ENCODE results near the gene SPIB. TPM values are rescaled to one million over a fixed set of nuclear protein-coding genes. Genes with fewer than 3 reads are reported as not detected.

Gene SPIB
- total and polyA plus RNA-seq, 2 experiments from 2014 or later, result 12.6 to 17.5 TPM

DNA sequence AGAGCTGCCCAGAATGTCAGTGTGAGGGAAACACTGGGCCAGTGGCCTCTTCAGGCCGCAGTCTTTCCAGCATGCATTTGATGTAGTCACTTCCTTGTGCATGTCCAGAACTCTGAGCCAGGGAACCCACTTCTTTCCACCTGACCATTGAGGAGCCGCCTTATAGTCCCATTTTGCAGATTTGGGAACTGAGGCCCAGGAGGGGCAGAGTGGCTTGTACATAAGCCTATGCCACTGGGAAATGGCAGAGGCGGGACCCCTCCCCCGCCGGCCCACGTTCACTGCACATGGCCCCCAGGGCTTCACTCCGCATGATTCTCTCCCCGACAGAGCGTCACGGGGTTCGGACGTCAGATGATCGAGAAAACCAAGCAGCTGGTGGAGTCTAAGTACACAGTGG, 5.6 kb upstream of the SPIB start:
- Mint-ChIP-seq H3K27ac (no peak overlapping the region), H3K4me3 (no peak overlapping the region), H3K27me3 (ENCODE audit: insufficient read depth, low read depth, poor library complexity) (peaks cover 8% of the 10 kb centered on the region), H3K9me3 (no peaks in the 10 kb centered on the region; the same call in 2 of the 3 replicates), H3K36me3 (ENCODE audit: low read depth) (peaks cover 49% of the 10 kb centered on the region), H3K4me1 (peaks cover 6% of the 10 kb centered on the region; the same call in 2 of the 3 replicates)
- ATAC-seq, result no peak
- Histone ChIP-seq H3K36me3 (ENCODE audit: insufficient read depth) (no peaks in the 10 kb centered on the region; the same call in 1 of the 2 replicates), H2AFZ (no peak overlapping the region), H3K4me2 (no peak overlapping the region), H3K4me1 (ENCODE audit: insufficient read depth) (peaks cover 7% of the 10 kb centered on the region; the same call in 1 of the 2 replicates), H3K27ac (ENCODE audit: low read depth) (no peak overlapping the region), H4K20me1 (replicated peaks; ENCODE audit: insufficient read depth) (no peaks in the 10 kb centered on the region; the same call in 1 of the 2 replicates), H3K9me2 (ENCODE audit: insufficient read depth) (no peaks in the 10 kb centered on the region), H3K79me2 (replicated peaks; ENCODE audit: insufficient read depth) (no peaks in the 10 kb centered on the region), H3F3A (replicated peaks; ENCODE audit: low read depth) (peaks cover 4% of the 10 kb centered on the region), H3K4me3 (no peak overlapping the region), H3K27me3 (ENCODE audit: insufficient read depth) (no peaks in the 10 kb centered on the region)
- TF ChIP-seq STAT1 (IDR thresholded peaks at IDR 0.05; ENCODE audit: unreplicated experiment), result no peak
- TF ChIP-seq EZH2 (IDR thresholded peaks at IDR 0.05; ENCODE audit: low read depth, unreplicated experiment), result no peak
- TF ChIP-seq ZNF114 (CRISPR knock-in tag; IDR thresholded peaks at IDR 0.05), result no peak
- TF ChIP-seq NANOG (IDR thresholded peaks at IDR 0.05; ENCODE audit: borderline replicate concordance), result no peak
- TF ChIP-seq ETS1 (IDR thresholded peaks at IDR 0.05), result no peak
- no peak for TF ChIP-seq ZNF462 (CRISPR knock-in tag; IDR thresholded peaks at IDR 0.05)
- no peak for TF ChIP-seq CREB1 (CRISPR knock-in tag; IDR thresholded peaks at IDR 0.05; ENCODE audit: low read depth)
- TF ChIP-seq ZNF331 (CRISPR knock-in tag; IDR thresholded peaks at IDR 0.05; ENCODE audit: low read depth), result no peak
- TF ChIP-seq JUNB (IDR thresholded peaks at IDR 0.05; ENCODE audit: unreplicated experiment), result no peak
- TF ChIP-seq, protein P1, sequence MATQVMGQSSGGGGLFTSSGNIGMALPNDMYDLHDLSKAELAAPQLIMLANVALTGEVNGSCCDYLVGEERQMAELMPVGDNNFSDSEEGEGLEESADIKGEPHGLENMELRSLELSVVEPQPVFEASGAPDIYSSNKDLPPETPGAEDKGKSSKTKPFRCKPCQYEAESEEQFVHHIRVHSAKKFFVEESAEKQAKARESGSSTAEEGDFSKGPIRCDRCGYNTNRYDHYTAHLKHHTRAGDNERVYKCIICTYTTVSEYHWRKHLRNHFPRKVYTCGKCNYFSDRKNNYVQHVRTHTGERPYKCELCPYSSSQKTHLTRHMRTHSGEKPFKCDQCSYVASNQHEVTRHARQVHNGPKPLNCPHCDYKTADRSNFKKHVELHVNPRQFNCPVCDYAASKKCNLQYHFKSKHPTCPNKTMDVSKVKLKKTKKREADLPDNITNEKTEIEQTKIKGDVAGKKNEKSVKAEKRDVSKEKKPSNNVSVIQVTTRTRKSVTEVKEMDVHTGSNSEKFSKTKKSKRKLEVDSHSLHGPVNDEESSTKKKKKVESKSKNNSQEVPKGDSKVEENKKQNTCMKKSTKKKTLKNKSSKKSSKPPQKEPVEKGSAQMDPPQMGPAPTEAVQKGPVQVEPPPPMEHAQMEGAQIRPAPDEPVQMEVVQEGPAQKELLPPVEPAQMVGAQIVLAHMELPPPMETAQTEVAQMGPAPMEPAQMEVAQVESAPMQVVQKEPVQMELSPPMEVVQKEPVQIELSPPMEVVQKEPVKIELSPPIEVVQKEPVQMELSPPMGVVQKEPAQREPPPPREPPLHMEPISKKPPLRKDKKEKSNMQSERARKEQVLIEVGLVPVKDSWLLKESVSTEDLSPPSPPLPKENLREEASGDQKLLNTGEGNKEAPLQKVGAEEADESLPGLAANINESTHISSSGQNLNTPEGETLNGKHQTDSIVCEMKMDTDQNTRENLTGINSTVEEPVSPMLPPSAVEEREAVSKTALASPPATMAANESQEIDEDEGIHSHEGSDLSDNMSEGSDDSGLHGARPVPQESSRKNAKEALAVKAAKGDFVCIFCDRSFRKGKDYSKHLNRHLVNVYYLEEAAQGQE (IDR thresholded peaks at IDR 0.05; ENCODE audit: unreplicated experiment), result no peak
- no peak for TF ChIP-seq EZH2phosphoT487 (IDR thresholded peaks at IDR 0.05; ENCODE audit: unreplicated experiment)
- TF ChIP-seq, protein P2, sequence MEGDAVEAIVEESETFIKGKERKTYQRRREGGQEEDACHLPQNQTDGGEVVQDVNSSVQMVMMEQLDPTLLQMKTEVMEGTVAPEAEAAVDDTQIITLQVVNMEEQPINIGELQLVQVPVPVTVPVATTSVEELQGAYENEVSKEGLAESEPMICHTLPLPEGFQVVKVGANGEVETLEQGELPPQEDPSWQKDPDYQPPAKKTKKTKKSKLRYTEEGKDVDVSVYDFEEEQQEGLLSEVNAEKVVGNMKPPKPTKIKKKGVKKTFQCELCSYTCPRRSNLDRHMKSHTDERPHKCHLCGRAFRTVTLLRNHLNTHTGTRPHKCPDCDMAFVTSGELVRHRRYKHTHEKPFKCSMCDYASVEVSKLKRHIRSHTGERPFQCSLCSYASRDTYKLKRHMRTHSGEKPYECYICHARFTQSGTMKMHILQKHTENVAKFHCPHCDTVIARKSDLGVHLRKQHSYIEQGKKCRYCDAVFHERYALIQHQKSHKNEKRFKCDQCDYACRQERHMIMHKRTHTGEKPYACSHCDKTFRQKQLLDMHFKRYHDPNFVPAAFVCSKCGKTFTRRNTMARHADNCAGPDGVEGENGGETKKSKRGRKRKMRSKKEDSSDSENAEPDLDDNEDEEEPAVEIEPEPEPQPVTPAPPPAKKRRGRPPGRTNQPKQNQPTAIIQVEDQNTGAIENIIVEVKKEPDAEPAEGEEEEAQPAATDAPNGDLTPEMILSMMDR (conservative IDR thresholded peaks at IDR 0.05; ENCODE audit: low read depth in 2 of 2), result no peak
- no peak for TF ChIP-seq POLR2AphosphoS5 (IDR thresholded peaks at IDR 0.05; ENCODE audit: low read depth)
- no peak for DNase-seq (ENCODE audit: low spot score)
